GM18517 (cell line): ENCODE measurements around the gene DAZAP1.
A peak's percentile ranks its signal among the peaks of the same experiment; 100 is the strongest.

Source experiments
- ATAC-seq: cut with Tn5 transposase; IDR thresholded peaks from one replicate; pipeline ENCODE4 v1.9.1; 2021; ENCODE audit warnings: mild to moderate bottlenecking, moderate library complexity; ENCODE audit not compliant: unreplicated experiment

DAZAP1 gene

GRCh38 chr19:1407528-1408299, at the start of gene DAZAP1:
Gene DAZAP1 (plus strand): TSS chr19:1407586. CDS start chr19:1407774, 188 bp downstream.
- peak; percentile 15 for ATAC-seq

- no peak for ATAC-seq
These were observed 47.1 kb upstream of the DAZAP1 start for GRCh38 chr19:1360126-1360817.

GRCh38 chr19:1360818-1361461, 46.4 kb upstream of the DAZAP1 start:
- no peak for ATAC-seq

- ATAC-seq: no peak
These were observed 45.6 kb upstream of the DAZAP1 start for GRCh38 chr19:1361601-1362386.

GRCh38 chr19:1362387-1363257, 44.8 kb upstream of the DAZAP1 start:
- no peak for ATAC-seq

GRCh38 chr19:1363599-1363998, 43.8 kb upstream of the DAZAP1 start:
- no peak for ATAC-seq

GRCh38 chr19:1364070-1364704, 43.2 kb upstream of the DAZAP1 start:
- ATAC-seq: no peak

GRCh38 chr19:1365319-1366269, 41.8 kb upstream of the DAZAP1 start:
- no peak for ATAC-seq

- ATAC-seq: no peak
These were observed 41.1 kb upstream of the DAZAP1 start for GRCh38 chr19:1366296-1366695.

GRCh38 chr19:1366899-1367870, 40.2 kb upstream of the DAZAP1 start:
- no peak for ATAC-seq

- no peak for ATAC-seq
These were observed 38.1 kb upstream of the DAZAP1 start for GRCh38 chr19:1369214-1369805.

- no peak for ATAC-seq
These were observed 36.6 kb upstream of the DAZAP1 start for GRCh38 chr19:1370579-1371361.

GRCh38 chr19:1373042-1373533, 34.3 kb upstream of the DAZAP1 start:
- ATAC-seq: no peak

GRCh38 chr19:1373534-1374249, 33.7 kb upstream of the DAZAP1 start:
- ATAC-seq: no peak

- ATAC-seq: no peak
These were observed 33.2 kb upstream of the DAZAP1 start for GRCh38 chr19:1374250-1374577.

GRCh38 chr19:1376415-1376805, 31.0 kb upstream of the DAZAP1 start:
- no peak for ATAC-seq
